ENCODE data around the gene SHH. TPM values are rescaled to one million over a fixed set of nuclear protein-coding genes. Genes with fewer than 3 reads are reported as not detected.

Gene SHH
- total RNA-seq, 1 experiment from 2014 or later = 0.26 TPM

DNA sequence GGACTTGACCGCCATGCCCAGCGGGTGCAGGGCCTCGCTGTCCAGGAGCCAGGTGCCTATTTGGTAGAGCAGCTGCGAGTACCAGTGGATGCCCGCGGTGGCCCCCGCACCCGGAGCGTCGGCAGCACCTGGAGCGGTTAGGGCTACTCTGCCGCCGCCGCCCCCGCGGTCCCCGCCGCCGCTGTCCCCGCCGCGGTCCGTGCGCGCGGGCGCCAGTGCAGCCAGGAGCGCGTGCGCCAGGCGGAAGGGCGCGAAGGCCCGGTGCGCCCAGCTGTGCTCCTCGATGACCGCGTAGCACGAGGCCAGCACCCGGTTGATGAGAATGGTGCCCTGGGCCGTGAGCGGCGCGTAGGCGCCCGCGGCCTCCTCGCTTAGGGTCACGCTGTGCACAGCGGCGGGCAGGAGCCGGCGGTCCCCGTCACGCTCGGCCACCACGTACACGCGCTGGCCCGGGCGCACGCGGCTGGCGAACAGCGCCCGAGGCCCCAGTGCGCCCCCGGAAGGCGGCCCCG is 9.3 kb downstream of the SHH start (continued):
- TF ChIP-seq, protein P1, sequence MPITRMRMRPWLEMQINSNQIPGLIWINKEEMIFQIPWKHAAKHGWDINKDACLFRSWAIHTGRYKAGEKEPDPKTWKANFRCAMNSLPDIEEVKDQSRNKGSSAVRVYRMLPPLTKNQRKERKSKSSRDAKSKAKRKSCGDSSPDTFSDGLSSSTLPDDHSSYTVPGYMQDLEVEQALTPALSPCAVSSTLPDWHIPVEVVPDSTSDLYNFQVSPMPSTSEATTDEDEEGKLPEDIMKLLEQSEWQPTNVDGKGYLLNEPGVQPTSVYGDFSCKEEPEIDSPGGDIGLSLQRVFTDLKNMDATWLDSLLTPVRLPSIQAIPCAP (CRISPR knock-in tag; IDR thresholded peaks at IDR 0.05) = peak; percentile 90; the same call in 1 of the 2 replicates
- TF ChIP-seq, protein P2, sequence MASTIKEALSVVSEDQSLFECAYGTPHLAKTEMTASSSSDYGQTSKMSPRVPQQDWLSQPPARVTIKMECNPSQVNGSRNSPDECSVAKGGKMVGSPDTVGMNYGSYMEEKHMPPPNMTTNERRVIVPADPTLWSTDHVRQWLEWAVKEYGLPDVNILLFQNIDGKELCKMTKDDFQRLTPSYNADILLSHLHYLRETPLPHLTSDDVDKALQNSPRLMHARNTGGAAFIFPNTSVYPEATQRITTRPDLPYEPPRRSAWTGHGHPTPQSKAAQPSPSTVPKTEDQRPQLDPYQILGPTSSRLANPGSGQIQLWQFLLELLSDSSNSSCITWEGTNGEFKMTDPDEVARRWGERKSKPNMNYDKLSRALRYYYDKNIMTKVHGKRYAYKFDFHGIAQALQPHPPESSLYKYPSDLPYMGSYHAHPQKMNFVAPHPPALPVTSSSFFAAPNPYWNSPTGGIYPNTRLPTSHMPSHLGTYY (CRISPR knock-in tag; IDR thresholded peaks at IDR 0.05) = no peak
- TF ChIP-seq FOXJ3 (CRISPR knock-in tag; IDR thresholded peaks at IDR 0.05; ENCODE audit: borderline replicate concordance) (no peak), TP53 (CRISPR knock-in tag; IDR thresholded peaks at IDR 0.05) (peak; percentile 98), NFE2L1 (CRISPR knock-in tag; IDR thresholded peaks at IDR 0.05) (peak; percentile 94), CBFB (CRISPR knock-in tag; IDR thresholded peaks at IDR 0.05; ENCODE audit: low read depth) (no peak), SMAD3 (CRISPR knock-in tag; IDR thresholded peaks at IDR 0.05; ENCODE audit: borderline replicate concordance) (peak; percentile 90; the same call in 1 of the 2 replicates), ZNF671 (CRISPR knock-in tag; IDR thresholded peaks at IDR 0.05) (no peak), NFYB (CRISPR knock-in tag; conservative IDR thresholded peaks at IDR 0.05; ENCODE audit: low read depth) (peak; percentile 52), FOXK1 (CRISPR knock-in tag; IDR thresholded peaks at IDR 0.05) (peak; percentile 91), GTF2I (CRISPR knock-in tag; conservative IDR thresholded peaks at IDR 0.05) (no peak), TEAD4 (CRISPR knock-in tag; IDR thresholded peaks at IDR 0.05) (peak; percentile 75; the same call in 1 of the 2 replicates), ZNF281 (CRISPR knock-in tag; IDR thresholded peaks at IDR 0.05) (no peak), CDX4 (CRISPR knock-in tag; IDR thresholded peaks at IDR 0.05; ENCODE audit: borderline replicate concordance) (no peak), SOX15 (CRISPR knock-in tag; IDR thresholded peaks at IDR 0.05) (no peak), GRHL2 (CRISPR knock-in tag; IDR thresholded peaks at IDR 0.05; ENCODE audit: insufficient replicate concordance, severe bottlenecking) (no peak), ZBTB21 (CRISPR knock-in tag; IDR thresholded peaks at IDR 0.05; ENCODE audit: borderline replicate concordance) (peak; percentile 66; the same call in 1 of the 2 replicates), JUN (CRISPR knock-in tag; IDR thresholded peaks at IDR 0.05) (peak; percentile 95)
- TF ChIP-seq, protein P3, sequence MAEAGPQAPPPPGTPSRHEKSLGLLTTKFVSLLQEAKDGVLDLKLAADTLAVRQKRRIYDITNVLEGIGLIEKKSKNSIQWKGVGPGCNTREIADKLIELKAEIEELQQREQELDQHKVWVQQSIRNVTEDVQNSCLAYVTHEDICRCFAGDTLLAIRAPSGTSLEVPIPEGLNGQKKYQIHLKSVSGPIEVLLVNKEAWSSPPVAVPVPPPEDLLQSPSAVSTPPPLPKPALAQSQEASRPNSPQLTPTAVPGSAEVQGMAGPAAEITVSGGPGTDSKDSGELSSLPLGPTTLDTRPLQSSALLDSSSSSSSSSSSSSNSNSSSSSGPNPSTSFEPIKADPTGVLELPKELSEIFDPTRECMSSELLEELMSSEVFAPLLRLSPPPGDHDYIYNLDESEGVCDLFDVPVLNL (CRISPR knock-in tag; IDR thresholded peaks at IDR 0.05; ENCODE audit: borderline replicate concordance, low read depth) = peak; percentile 93

DNA sequence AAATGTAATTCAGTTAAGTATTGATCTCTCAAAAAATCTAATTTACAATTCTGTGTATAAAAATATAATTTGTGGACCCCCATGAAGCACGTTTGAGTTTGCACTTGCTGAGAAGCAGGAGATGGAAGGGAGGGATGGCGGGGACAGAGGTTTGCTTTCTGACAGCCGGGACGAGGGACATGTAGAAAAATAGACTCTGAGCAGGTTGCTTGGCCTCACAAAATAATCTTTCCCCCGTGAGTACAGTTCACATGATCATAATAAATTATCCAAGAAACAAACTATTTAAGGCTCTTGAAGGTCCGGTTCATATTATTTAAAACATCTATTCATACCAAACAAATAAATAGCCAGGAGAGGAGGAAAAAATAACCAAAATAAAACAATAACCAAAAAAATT is 10.0 kb downstream of the SHH start:
- H3K4me3 Mint-ChIP-seq = peak overlapping the region; percentile 44; the same call in 1 of the 2 replicates
- H3K9me3 Mint-ChIP-seq = no peaks in the 10 kb centered on the region
- DNase-seq (ENCODE audit: low spot score) (no peak), ATAC-seq (no peak)
- ChIA-PET POLR2A (no interaction called here), CTCF (no interaction called here)
- no peak for TF ChIP-seq CREM (CRISPR knock-in tag; IDR thresholded peaks at IDR 0.05)
- peaks cover 15% of the 10 kb centered on the region for H3K4me1 Mint-ChIP-seq
- no peaks in the 10 kb centered on the region for H3K36me3 Mint-ChIP-seq
- no peak overlapping the region for H3K27ac Mint-ChIP-seq
- peaks cover 96% of the 10 kb centered on the region for H3K27me3 Mint-ChIP-seq (ENCODE audit: low read depth)

Measured in WTC11 (cell line).